ENCODE data around the gene GRHL1.

Gene GRHL1

GRCh38 chr2:9996321-9996720, 44.8 kb downstream of the GRHL1 start:
- no peak overlapping the region for H3K4me3 ChIP-seq (replicated peaks; ENCODE audit: low read depth, low read length)
- TF ChIP-seq, protein P1, sequence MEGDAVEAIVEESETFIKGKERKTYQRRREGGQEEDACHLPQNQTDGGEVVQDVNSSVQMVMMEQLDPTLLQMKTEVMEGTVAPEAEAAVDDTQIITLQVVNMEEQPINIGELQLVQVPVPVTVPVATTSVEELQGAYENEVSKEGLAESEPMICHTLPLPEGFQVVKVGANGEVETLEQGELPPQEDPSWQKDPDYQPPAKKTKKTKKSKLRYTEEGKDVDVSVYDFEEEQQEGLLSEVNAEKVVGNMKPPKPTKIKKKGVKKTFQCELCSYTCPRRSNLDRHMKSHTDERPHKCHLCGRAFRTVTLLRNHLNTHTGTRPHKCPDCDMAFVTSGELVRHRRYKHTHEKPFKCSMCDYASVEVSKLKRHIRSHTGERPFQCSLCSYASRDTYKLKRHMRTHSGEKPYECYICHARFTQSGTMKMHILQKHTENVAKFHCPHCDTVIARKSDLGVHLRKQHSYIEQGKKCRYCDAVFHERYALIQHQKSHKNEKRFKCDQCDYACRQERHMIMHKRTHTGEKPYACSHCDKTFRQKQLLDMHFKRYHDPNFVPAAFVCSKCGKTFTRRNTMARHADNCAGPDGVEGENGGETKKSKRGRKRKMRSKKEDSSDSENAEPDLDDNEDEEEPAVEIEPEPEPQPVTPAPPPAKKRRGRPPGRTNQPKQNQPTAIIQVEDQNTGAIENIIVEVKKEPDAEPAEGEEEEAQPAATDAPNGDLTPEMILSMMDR (IDR thresholded peaks at IDR 0.05; ENCODE audit: low read length, missing control alignments), result no peak
- DNase-seq (ENCODE audit: low read depth), result no peak

DNA sequence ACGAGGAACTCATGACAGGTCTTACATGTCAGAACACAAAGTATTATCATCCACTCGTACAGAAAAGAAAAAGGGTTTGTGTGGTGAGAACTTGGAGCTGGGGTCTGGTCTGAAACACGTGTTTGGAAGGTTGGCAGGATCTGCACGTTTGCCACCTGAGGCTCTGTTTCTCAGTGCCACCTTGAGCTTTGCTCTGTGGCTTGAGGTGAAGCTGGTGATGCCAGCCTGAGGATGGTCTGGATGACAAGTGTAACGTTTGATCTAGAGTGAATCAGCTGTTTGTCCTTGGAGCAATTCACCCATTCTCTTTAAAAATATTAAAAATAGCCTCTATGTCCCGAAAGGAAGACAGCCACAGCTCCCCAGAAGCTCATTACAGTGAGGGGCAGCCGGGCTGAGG, 46.4 kb downstream of the GRHL1 start:
- DNase-seq (ENCODE audit: low read depth), result no peak
- no peak overlapping the region for H3K4me3 ChIP-seq (replicated peaks; ENCODE audit: low read depth, low read length)
- TF ChIP-seq, protein P1 (IDR thresholded peaks at IDR 0.05; ENCODE audit: low read length, missing control alignments), result no peak

- DNase-seq (ENCODE audit: low read depth), result no peak
- H3K4me3 ChIP-seq (replicated peaks; ENCODE audit: low read depth, low read length), result no peak overlapping the region
- TF ChIP-seq, protein P1 (IDR thresholded peaks at IDR 0.05; ENCODE audit: low read length, missing control alignments), result no peak
These were observed 47.6 kb downstream of the GRHL1 start for GRCh38 chr2:9998916-9999654.

GRCh38 chr2:9999693-10000092, 48.2 kb downstream of the GRHL1 start:
- TF ChIP-seq, protein P1 (IDR thresholded peaks at IDR 0.05; ENCODE audit: low read length, missing control alignments), result no peak
- H3K4me3 ChIP-seq (replicated peaks; ENCODE audit: low read depth, low read length), result no peak overlapping the region
- DNase-seq (ENCODE audit: low read depth), result no peak

- TF ChIP-seq, protein P1 (IDR thresholded peaks at IDR 0.05; ENCODE audit: low read length, missing control alignments), result no peak
- no peak overlapping the region for H3K4me3 ChIP-seq (replicated peaks; ENCODE audit: low read depth, low read length)
- DNase-seq (ENCODE audit: low read depth), result no peak
These were observed 49.0 kb downstream of the GRHL1 start for GRCh38 chr2:10000541-10000940.

- TF ChIP-seq, protein P1 (IDR thresholded peaks at IDR 0.05; ENCODE audit: low read length, missing control alignments), result no peak
- DNase-seq (ENCODE audit: low read depth), result no peak
- H3K4me3 ChIP-seq (replicated peaks; ENCODE audit: low read depth, low read length), result no peak overlapping the region
These were observed 50.1 kb downstream of the GRHL1 start for GRCh38 chr2:10001586-10001985.

GRCh38 chr2:10002109-10002508, 50.6 kb downstream of the GRHL1 start:
- DNase-seq (ENCODE audit: low read depth), result no peak
- TF ChIP-seq, protein P1 (IDR thresholded peaks at IDR 0.05; ENCODE audit: low read length, missing control alignments), result no peak
- no peak overlapping the region for H3K4me3 ChIP-seq (replicated peaks; ENCODE audit: low read depth, low read length)

All from fibroblast of pulmonary artery (primary cell).